Measurements from ENCODE around the gene KCNK4. TPM values are rescaled to one million over a fixed set of nuclear protein-coding genes. Genes with fewer than 3 reads are reported as not detected.

KCNK4 gene
- total and polyA plus RNA-seq, 12 donors: not detected

DNA sequence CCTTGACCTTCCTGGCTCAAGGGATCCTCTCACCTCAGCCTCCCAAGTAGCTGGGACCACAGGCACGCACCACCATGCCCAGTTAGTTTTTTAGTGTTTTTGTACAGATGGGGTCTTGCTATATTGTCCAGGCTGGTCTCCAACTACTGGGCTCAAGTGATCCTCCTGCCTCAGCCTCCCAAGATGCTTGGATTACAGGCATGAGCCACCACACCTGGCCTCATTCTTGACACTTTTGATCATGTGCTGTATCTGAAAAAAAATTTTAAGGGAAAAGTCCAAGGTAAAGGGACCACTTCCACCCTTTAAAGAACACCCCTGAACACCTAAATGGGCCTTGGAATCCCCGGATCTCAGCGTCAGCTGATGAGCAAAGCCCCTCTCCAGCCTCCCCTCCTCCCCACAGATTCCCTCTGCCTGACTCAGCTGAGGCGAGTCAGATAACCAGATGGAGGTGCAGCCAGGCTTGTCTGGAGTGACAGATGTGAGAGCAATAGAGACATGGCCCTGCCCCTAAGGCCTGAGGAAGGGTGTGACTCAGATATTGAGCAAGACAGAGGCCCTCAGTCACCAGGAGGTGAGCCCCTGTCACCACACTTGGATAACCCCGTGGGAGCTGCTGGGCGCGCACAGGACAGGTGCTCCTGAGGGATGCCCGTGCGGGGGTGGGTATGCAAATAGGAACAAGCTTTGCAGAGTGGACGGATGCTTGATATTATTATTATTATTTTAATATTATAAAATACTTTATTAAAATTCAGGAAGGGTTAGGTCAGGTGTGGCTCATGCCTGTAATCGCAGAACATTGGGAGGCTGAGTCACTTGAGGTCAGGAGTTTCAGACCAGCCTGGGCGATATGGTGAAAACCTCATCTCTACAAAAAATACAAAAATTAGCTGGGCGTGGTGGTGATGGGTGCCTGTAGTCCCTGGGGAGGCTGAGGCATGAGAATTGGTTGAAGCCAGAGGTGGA is 43.9 kb downstream of the KCNK4 start:
- Histone ChIP-seq H3K36me3 (no peaks in the 10 kb centered on the region), H3K4me3 (no peak overlapping the region), H3K4me1 (peaks cover 0 to 34% (median 7%) of the 10 kb centered on the region in 9 donors), H3K27ac (no peak overlapping the region), H3K27me3 (no peaks in the 10 kb centered on the region), H3K9me3 (no peaks in the 10 kb centered on the region)
- WGBS, 2 donors: 55 to 67% methylated on average over 13 of the region's 13 CpGs
- peak in 6 of 8 donors; percentile 25 to 90 (median 66) for ATAC-seq
- TF ChIP-seq, protein P1, sequence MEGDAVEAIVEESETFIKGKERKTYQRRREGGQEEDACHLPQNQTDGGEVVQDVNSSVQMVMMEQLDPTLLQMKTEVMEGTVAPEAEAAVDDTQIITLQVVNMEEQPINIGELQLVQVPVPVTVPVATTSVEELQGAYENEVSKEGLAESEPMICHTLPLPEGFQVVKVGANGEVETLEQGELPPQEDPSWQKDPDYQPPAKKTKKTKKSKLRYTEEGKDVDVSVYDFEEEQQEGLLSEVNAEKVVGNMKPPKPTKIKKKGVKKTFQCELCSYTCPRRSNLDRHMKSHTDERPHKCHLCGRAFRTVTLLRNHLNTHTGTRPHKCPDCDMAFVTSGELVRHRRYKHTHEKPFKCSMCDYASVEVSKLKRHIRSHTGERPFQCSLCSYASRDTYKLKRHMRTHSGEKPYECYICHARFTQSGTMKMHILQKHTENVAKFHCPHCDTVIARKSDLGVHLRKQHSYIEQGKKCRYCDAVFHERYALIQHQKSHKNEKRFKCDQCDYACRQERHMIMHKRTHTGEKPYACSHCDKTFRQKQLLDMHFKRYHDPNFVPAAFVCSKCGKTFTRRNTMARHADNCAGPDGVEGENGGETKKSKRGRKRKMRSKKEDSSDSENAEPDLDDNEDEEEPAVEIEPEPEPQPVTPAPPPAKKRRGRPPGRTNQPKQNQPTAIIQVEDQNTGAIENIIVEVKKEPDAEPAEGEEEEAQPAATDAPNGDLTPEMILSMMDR (IDR thresholded peaks at IDR 0.05): no peak
- no peak for DNase-seq
- intact Hi-C loops (cut with DNase I): no loop called here

DNA sequence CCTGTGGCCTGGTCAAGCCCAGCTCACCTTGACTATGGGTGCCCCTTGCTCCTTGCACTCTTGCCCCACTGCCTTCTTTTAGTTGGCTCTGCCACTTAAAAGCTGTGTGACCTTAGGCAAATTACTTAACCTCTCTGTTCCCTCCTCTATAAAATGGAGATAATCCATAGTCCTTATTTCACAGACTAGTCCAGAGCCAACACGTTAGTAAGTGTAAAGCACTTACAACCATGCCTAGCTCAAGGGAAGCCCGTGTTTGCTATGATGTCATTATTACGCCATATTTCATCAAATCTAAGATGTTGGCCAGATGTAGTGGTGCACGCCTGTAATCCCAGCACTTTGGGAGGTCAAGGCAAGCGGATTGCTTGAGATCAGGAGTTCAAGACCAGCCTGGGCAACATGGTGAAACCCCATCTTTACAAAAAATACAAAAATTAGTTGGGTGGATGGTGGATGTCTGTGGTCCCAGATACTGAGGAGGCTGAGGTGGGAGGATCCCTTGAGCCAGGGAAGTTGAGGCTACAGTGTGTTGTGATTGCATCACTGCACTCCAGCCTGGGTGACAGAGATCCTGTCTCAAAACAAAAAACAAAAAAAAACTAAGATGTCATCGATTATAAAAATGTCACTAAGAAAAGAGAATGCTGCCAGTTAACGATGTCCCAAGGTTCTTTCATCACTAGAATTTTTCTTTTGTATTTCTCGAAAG is 46.6 kb downstream of the KCNK4 start:
- no peaks in the 10 kb centered on the region for H3K36me3 ChIP-seq
- H3K27ac ChIP-seq: no peak overlapping the region
- no peak overlapping the region for H3K4me3 ChIP-seq
- whole genome bisulfite sequencing, 2 donors: 70% methylated on average over 8 of the region's 8 CpGs
- peaks cover 0 to 2% (median 0%) of the 10 kb centered on the region in 7 donors for H3K27me3 ChIP-seq
- H3K4me1 ChIP-seq: peaks cover 5 to 40% (median 8%) of the 10 kb centered on the region in 9 donors
- DNase-seq (no peak), ATAC-seq (no peak)
- H3K9me3 ChIP-seq: no peaks in the 10 kb centered on the region
- TF ChIP-seq, protein P1 (IDR thresholded peaks at IDR 0.05): no peak
- intact Hi-C loops (cut with DNase I): no loop called here

DNA sequence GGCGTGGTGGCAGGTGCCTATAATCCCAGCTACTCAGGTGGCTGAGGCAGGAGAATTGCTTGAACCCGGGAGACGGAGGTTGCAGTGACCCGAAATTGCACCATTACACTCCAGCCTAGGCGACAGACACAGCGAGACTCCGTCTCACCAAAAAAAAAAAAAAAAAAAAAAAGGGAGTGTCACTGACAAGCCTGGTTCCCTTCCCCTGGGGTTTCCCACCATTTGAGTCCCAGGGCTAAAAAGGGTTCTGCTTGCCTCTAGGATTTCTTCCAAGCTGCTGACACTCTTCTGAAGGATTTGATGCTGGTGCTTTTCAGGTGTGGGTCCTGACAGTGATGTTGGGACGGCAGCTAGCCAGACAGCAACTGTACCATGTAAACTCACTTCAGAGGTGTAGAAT is 47.6 kb downstream of the KCNK4 start:
- no peak for DNase-seq
- peaks cover 0 to 2% (median 0%) of the 10 kb centered on the region in 7 donors for H3K27me3 ChIP-seq
- H3K4me3 ChIP-seq: no peak overlapping the region
- H3K9me3 ChIP-seq: no peaks in the 10 kb centered on the region
- 88 to 94% methylated on average over 8 of the region's 8 CpGs for WGBS, 2 donors
- intact Hi-C loops (cut with DNase I): no loop called here
- TF ChIP-seq, protein P1 (IDR thresholded peaks at IDR 0.05): no peak
- H3K4me1 ChIP-seq: peaks cover 5 to 42% (median 12%) of the 10 kb centered on the region in 9 donors
- no peak for ATAC-seq
- peaks cover 0 to 6% (median 0%) of the 10 kb centered on the region in 9 donors for H3K36me3 ChIP-seq
- H3K27ac ChIP-seq: peak overlapping the region in 1 of 10 donors; percentile 85

DNA sequence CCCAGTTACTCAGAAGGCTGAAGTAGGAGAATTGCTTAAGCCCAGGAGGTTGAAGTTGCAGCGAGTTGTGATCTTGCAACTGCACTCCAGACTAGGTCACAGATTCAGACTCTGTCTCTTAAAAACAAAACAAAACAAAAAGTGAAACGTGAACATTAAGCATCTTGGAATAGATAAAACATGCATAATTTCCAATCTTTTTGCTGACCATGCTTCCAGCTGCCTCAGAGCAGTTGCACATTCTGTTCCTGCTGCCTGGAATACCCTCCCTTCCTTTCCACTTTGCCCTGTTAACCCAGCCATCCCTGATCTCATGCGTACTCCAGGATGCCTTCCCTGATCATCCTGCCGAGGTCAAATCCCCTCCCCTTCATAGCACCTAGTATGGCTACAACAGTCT is 48.2 kb downstream of the KCNK4 start:
- H3K4me3 ChIP-seq: peak overlapping the region in 1 of 10 donors; percentile 56
- DNase-seq (no peak), ATAC-seq (no peak)
- H3K4me1 ChIP-seq: peaks cover 5 to 42% (median 12%) of the 10 kb centered on the region in 9 donors
- intact Hi-C loops (cut with DNase I): no loop called here
- H3K9me3 ChIP-seq: no peaks in the 10 kb centered on the region
- H3K27me3 ChIP-seq: peaks cover 0 to 2% (median 0%) of the 10 kb centered on the region in 7 donors
- TF ChIP-seq, protein P1 (IDR thresholded peaks at IDR 0.05): no peak
- H3K27ac ChIP-seq: peak overlapping the region in 2 of 10 donors; percentile 44 to 85
- peaks cover 0 to 12% (median 0%) of the 10 kb centered on the region in 9 donors for H3K36me3 ChIP-seq
- WGBS, 2 donors: 67 to 77% methylated on average over 4 of the region's 4 CpGs

Data from heart right ventricle (tissue), 16 donors.